ENCODE measurements around the gene CFHR5. TPM values are rescaled to one million over a fixed set of nuclear protein-coding genes. Genes with fewer than 3 reads are reported as not detected.

Gene CFHR5
- total and polyA plus RNA-seq, 2 of the 4 experiments (the other 2 are of a cell fraction): not detected

GRCh38 chr1:197036861-197037260 lies 59.5 kb downstream of the CFHR5 start:
- Histone ChIP-seq H3K23ac (ENCODE audit: low read depth, low read length) (no peak overlapping the region), H3K9me3 (ENCODE audit: control insufficient read depth, insufficient read depth, low read length) (no peaks in the 10 kb centered on the region), H3K4me1 (ENCODE audit: control insufficient read depth, insufficient read depth, low read length) (peaks cover 3% of the 10 kb centered on the region), H4K91ac (ENCODE audit: insufficient read depth, low read depth, low read length) (no peak overlapping the region), H2BK15ac (ENCODE audit: low read depth, low read length) (no peak overlapping the region), H3K18ac (ENCODE audit: low read depth, low read length) (no peak overlapping the region), H3K27ac (ENCODE audit: insufficient read depth, low read length) (no peak overlapping the region), H3K4me2 (ENCODE audit: low read depth, low read length) (no peak overlapping the region), H3K36me3 (ENCODE audit: control insufficient read depth, insufficient read depth, low read length) (no peaks in the 10 kb centered on the region), H4K20me1 (ENCODE audit: insufficient read depth, low read length) (no peaks in the 10 kb centered on the region), H3K56ac (ENCODE audit: extremely low read depth, insufficient read depth, low read length) (no peak overlapping the region), H2AK5ac (ENCODE audit: low read depth, low read length) (no peak overlapping the region), H4K8ac (ENCODE audit: low read depth in 2 of 2, low read length in 2 of 2) (no peak overlapping the region), H2BK120ac (ENCODE audit: low read depth, low read length) (no peak overlapping the region), H3K4ac (ENCODE audit: low read depth, low read length) (no peak overlapping the region), H4K5ac (ENCODE audit: low read depth, low read length) (no peak overlapping the region), H2AK9ac (replicated peaks; ENCODE audit: low read depth, low read length, poor library complexity) (no peak overlapping the region), H2BK5ac (ENCODE audit: low read depth, low read length, poor library complexity, severe bottlenecking) (no peak overlapping the region), H3K14ac (replicated peaks; ENCODE audit: low read depth, low read length) (no peak overlapping the region), H3K9ac (ENCODE audit: low read depth, low read length) (no peak overlapping the region), H2BK20ac (ENCODE audit: low read depth, low read length) (no peak overlapping the region), H3K9me1 (ENCODE audit: insufficient read depth, low read length) (no peaks in the 10 kb centered on the region), H3K79me1 (ENCODE audit: low read depth in 1 of 2, low read length in 2 of 2) (no peaks in the 10 kb centered on the region), H3K27me3 (ENCODE audit: control insufficient read depth, insufficient read depth, low read length) (no peaks in the 10 kb centered on the region), H2AFZ (replicated peaks; ENCODE audit: low read length, poor library complexity) (no peak overlapping the region), H3K4me3 (ENCODE audit: insufficient read depth, low read depth, low read length) (no peak overlapping the region)
- no CpG with 5 or more reads among the region's 3 CpGs for WGBS, 2 experiments (ENCODE audit: extremely low coverage in 2 of 2, insufficient read length in 1 of 2)
- in situ Hi-C loops (cut with MboI; ENCODE audit: low sequenced_read_pairs) (no loop called here), dilution Hi-C loops (cut with HindIII; ENCODE audit: low sequenced_read_pairs, unreplicated experiment) (no loop called here), intact Hi-C loops (cut with micrococcal nuclease) (no loop called here)
- ChIA-PET POLR2A (ENCODE audit: unreplicated experiment) (no interaction called here), CTCF (no interaction called here)
- TF ChIP-seq POLR2A (IDR thresholded peaks at IDR 0.05; ENCODE audit: low read depth, low read length) (no peak), BHLHE40 (IDR thresholded peaks at IDR 0.05; ENCODE audit: low read depth, low read length) (no peak), MAZ (IDR thresholded peaks at IDR 0.05; ENCODE audit: borderline replicate concordance, low read depth, low read length) (no peak)
- no TSS peak for BruUV-seq (replicated peaks)
- ATAC-seq (ENCODE audit: low read depth) (no peak), DNase-seq (no peak)
